Measurements from ENCODE around the gene ACTR2.
"Not testable (repeated sequence)": the region's sequence is repeated elsewhere in the genome, so short reads cannot be mapped to it uniquely, and the experiment has no call there.

The ACTR2 gene

DNA sequence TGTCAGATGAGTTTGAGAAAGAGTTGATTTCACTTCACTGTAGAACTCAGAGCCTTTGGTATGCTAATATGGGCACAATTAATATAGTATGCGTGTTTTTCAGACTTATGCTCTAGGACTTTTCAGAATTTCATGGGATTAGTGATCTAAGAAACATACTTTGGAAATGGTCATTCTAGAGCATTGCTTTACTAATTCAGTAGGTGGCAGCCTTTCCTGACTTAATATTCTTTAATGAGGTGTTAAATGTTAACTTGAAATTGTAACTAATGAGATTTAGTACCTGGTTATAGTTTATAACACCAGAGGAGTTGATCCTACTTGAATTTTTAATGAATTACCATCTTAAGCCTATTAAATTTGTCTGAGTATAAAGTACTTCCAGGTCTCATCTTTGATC lies 28.4 kb downstream of the ACTR2 start:
- Histone ChIP-seq H3K9me3 (ENCODE audit: control insufficient read depth, insufficient read depth, low read depth, low read length) (no peaks in the 10 kb centered on the region), H3K36me3 (ENCODE audit: control insufficient read depth in 2 of 2, insufficient read depth in 1 of 2, low read length in 2 of 2) (peaks cover 38 to 43% of the 10 kb centered on the region in 2 experiments), H3K4me3 (ENCODE audit: low read depth, low read length) (no peak overlapping the region), H3K27ac (ENCODE audit: extremely low read depth, low read depth, low read length) (no peak overlapping the region), H3K4me1 (ENCODE audit: control insufficient read depth, insufficient read depth, low read length) (no peaks in the 10 kb centered on the region)
- CTCF ChIA-PET, result interaction anchor here (0.6 kb wide), 1 partner anchor 1346 kb away, joined by 3 read pairs; no protein-coding TSS in a partner anchor
- TF ChIP-seq ZSCAN23 (tag by site-specific recombination; IDR thresholded peaks at IDR 0.05) (no peak), ZNF610 (tag by site-specific recombination; IDR thresholded peaks at IDR 0.05; ENCODE audit: borderline replicate concordance) (no peak), ZSCAN16 (tag by site-specific recombination; IDR thresholded peaks at IDR 0.05) (no peak), ZNF37A (tag by site-specific recombination; IDR thresholded peaks at IDR 0.05) (no peak), ZNF335 (tag by site-specific recombination; conservative IDR thresholded peaks at IDR 0.05) (no peak), ZBTB6 (tag by site-specific recombination; IDR thresholded peaks at IDR 0.05) (no peak), ZNF214 (tag by site-specific recombination; IDR thresholded peaks at IDR 0.05; ENCODE audit: borderline replicate concordance) (no peak), ZNF148 (tag by site-specific recombination; IDR thresholded peaks at IDR 0.05; ENCODE audit: borderline replicate concordance) (no peak), SP2 (tag by site-specific recombination; IDR thresholded peaks at IDR 0.05) (no peak), ZNF280D (tag by site-specific recombination; IDR thresholded peaks at IDR 0.05) (no peak), ZBTB8A (tag by site-specific recombination; IDR thresholded peaks at IDR 0.05) (no peak), ZNF670 (tag by site-specific recombination; IDR thresholded peaks at IDR 0.05; ENCODE audit: low read depth) (no peak), ZNF548 (tag by site-specific recombination; IDR thresholded peaks at IDR 0.05) (no peak), KLF7 (tag by site-specific recombination; IDR thresholded peaks at IDR 0.05; ENCODE audit: borderline replicate concordance) (no peak), PRDM4 (tag by site-specific recombination; IDR thresholded peaks at IDR 0.05) (no peak)
- TF ChIP-seq, protein P1, sequence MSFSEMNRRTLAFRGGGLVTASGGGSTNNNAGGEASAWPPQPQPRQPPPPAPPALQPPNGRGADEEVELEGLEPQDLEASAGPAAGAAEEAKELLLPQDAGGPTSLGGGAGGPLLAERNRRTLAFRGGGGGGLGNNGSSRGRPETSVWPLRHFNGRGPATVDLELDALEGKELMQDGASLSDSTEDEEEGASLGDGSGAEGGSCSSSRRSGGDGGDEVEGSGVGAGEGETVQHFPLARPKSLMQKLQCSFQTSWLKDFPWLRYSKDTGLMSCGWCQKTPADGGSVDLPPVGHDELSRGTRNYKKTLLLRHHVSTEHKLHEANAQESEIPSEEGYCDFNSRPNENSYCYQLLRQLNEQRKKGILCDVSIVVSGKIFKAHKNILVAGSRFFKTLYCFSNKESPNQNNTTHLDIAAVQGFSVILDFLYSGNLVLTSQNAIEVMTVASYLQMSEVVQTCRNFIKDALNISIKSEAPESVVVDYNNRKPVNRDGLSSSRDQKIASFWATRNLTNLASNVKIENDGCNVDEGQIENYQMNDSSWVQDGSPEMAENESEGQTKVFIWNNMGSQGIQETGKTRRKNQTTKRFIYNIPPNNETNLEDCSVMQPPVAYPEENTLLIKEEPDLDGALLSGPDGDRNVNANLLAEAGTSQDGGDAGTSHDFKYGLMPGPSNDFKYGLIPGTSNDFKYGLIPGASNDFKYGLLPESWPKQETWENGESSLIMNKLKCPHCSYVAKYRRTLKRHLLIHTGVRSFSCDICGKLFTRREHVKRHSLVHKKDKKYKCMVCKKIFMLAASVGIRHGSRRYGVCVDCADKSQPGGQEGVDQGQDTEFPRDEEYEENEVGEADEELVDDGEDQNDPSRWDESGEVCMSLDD (tag by site-specific recombination; IDR thresholded peaks at IDR 0.05), result no peak
- TF ChIP-seq, protein P2, sequence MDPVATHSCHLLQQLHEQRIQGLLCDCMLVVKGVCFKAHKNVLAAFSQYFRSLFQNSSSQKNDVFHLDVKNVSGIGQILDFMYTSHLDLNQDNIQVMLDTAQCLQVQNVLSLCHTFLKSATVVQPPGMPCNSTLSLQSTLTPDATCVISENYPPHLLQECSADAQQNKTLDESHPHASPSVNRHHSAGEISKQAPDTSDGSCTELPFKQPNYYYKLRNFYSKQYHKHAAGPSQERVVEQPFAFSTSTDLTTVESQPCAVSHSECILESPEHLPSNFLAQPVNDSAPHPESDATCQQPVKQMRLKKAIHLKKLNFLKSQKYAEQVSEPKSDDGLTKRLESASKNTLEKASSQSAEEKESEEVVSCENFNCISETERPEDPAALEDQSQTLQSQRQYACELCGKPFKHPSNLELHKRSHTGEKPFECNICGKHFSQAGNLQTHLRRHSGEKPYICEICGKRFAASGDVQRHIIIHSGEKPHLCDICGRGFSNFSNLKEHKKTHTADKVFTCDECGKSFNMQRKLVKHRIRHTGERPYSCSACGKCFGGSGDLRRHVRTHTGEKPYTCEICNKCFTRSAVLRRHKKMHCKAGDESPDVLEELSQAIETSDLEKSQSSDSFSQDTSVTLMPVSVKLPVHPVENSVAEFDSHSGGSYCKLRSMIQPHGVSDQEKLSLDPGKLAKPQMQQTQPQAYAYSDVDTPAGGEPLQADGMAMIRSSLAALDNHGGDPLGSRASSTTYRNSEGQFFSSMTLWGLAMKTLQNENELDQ (tag by site-specific recombination; IDR thresholded peaks at IDR 0.05; ENCODE audit: low read depth), result no peak
- POLR2A ChIA-PET, result no interaction called here

GRCh38 chr2:65257866-65258265 lies 30.2 kb downstream of the ACTR2 start:
- H3K27ac ChIP-seq (ENCODE audit: extremely low read depth, low read depth, low read length); H3K4me1 ChIP-seq (ENCODE audit: control insufficient read depth, insufficient read depth, low read length); H3K4me3 ChIP-seq (ENCODE audit: low read depth, low read length); POLR2A ChIA-PET; H3K9me3 ChIP-seq (ENCODE audit: control insufficient read depth, insufficient read depth, low read depth, low read length): not testable (repeated sequence)
- peaks cover 41 to 46% of the 10 kb centered on the region in 2 experiments for H3K36me3 ChIP-seq (ENCODE audit: control insufficient read depth in 2 of 2, insufficient read depth in 1 of 2, low read length in 2 of 2)
- CTCF ChIA-PET, result interaction anchor here (0.6 kb wide), 1 partner anchor 1073 kb away, joined by 4 read pairs; no protein-coding TSS in a partner anchor
